Measurements from ENCODE around the gene NR2F6. TPM values are rescaled to one million over a fixed set of nuclear protein-coding genes. Genes with fewer than 3 reads are reported as not detected.

NR2F6 gene
- total RNA-seq, 1 donor from 2014 or later = 59.1 TPM

GRCh38 chr19:17255150-17255621, 9.5 kb upstream of the NR2F6 start:
- H3K27me3 Mint-ChIP-seq (ENCODE audit: low read depth) = no peaks in the 10 kb centered on the region
- no peak for TF ChIP-seq CTCF (IDR thresholded peaks at IDR 0.05; ENCODE audit: unreplicated experiment)
- DNase-seq (ENCODE audit: low spot score in 2 of 2, unreplicated experiment in 2 of 2) = no peak
- no peak overlapping the region for H3K4me3 Mint-ChIP-seq
- no peak overlapping the region for H3K27ac Mint-ChIP-seq
- no peaks in the 10 kb centered on the region for H3K9me3 Mint-ChIP-seq
- H3K4me1 Mint-ChIP-seq = no peaks in the 10 kb centered on the region
- no peaks in the 10 kb centered on the region for H3K36me3 Mint-ChIP-seq

- Mint-ChIP-seq H3K4me3 (no peak overlapping the region), H3K27ac (no peak overlapping the region), H3K9me3 (no peaks in the 10 kb centered on the region), H3K4me1 (no peaks in the 10 kb centered on the region), H3K36me3 (no peaks in the 10 kb centered on the region), H3K27me3 (ENCODE audit: low read depth) (no peaks in the 10 kb centered on the region)
- no peak for TF ChIP-seq CTCF (IDR thresholded peaks at IDR 0.05; ENCODE audit: unreplicated experiment)
- no peak for DNase-seq (ENCODE audit: low spot score in 2 of 2, unreplicated experiment in 2 of 2)
Measured at GRCh38 chr19:17254636-17255035, 8.9 kb upstream of the NR2F6 start.

GRCh38 chr19:17249887-17250548, 4.3 kb upstream of the NR2F6 start:
- Mint-ChIP-seq H3K4me3 (no peak overlapping the region), H3K27ac (no peak overlapping the region), H3K36me3 (no peaks in the 10 kb centered on the region)

GRCh38 chr19:17248011-17248776, 2.5 kb upstream of the NR2F6 start:
- DNase-seq (ENCODE audit: low spot score in 2 of 2, unreplicated experiment in 2 of 2) = no peak
- no peak for TF ChIP-seq CTCF (IDR thresholded peaks at IDR 0.05; ENCODE audit: unreplicated experiment)

More at GRCh38 chr19:17249887-17250548, 4.3 kb upstream of the NR2F6 start:
- TF ChIP-seq CTCF (IDR thresholded peaks at IDR 0.05; ENCODE audit: unreplicated experiment) = no peak
- Mint-ChIP-seq H3K9me3 (no peaks in the 10 kb centered on the region), H3K27me3 (ENCODE audit: low read depth) (no peaks in the 10 kb centered on the region), H3K4me1 (peaks cover 23% of the 10 kb centered on the region)
- DNase-seq (ENCODE audit: low spot score in 2 of 2, unreplicated experiment in 2 of 2) = no peak

GRCh38 chr19:17246681-17247425, 1.1 kb upstream of the NR2F6 start:
- H3K27ac Mint-ChIP-seq = peak overlapping the region; percentile 82
- no peaks in the 10 kb centered on the region for H3K9me3 Mint-ChIP-seq
- DNase-seq (ENCODE audit: low spot score in 2 of 2, unreplicated experiment in 2 of 2) = no peak

More at GRCh38 chr19:17248011-17248776, 2.5 kb upstream of the NR2F6 start:
- H3K4me1 Mint-ChIP-seq = peaks cover 32% of the 10 kb centered on the region
- H3K36me3 Mint-ChIP-seq = no peaks in the 10 kb centered on the region
- no peak overlapping the region for H3K27ac Mint-ChIP-seq
- peak overlapping the region; percentile 41 for H3K4me3 Mint-ChIP-seq
- H3K27me3 Mint-ChIP-seq (ENCODE audit: low read depth) = no peaks in the 10 kb centered on the region
- H3K9me3 Mint-ChIP-seq = no peaks in the 10 kb centered on the region

More at GRCh38 chr19:17246681-17247425, 1.1 kb upstream of the NR2F6 start:
- H3K27me3 Mint-ChIP-seq (ENCODE audit: low read depth) = no peaks in the 10 kb centered on the region
- H3K4me3 Mint-ChIP-seq = peak overlapping the region; percentile 90
- H3K4me1 Mint-ChIP-seq = peaks cover 40% of the 10 kb centered on the region
- no peaks in the 10 kb centered on the region for H3K36me3 Mint-ChIP-seq
- no peak for TF ChIP-seq CTCF (IDR thresholded peaks at IDR 0.05; ENCODE audit: unreplicated experiment)

Data from mesothelial cell of epicardium (in vitro differentiated cells).